ENCODE results near the gene PLA2G15. TPM values are rescaled to one million over a fixed set of nuclear protein-coding genes. Genes with fewer than 3 reads are reported as not detected.

Gene PLA2G15, protein sequence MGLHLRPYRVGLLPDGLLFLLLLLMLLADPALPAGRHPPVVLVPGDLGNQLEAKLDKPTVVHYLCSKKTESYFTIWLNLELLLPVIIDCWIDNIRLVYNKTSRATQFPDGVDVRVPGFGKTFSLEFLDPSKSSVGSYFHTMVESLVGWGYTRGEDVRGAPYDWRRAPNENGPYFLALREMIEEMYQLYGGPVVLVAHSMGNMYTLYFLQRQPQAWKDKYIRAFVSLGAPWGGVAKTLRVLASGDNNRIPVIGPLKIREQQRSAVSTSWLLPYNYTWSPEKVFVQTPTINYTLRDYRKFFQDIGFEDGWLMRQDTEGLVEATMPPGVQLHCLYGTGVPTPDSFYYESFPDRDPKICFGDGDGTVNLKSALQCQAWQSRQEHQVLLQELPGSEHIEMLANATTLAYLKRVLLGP
- 10 to 100 TPM; 13.2 to 14.2 (median 13.5) TPM for total RNA-seq
- long read RNA-seq, donor 1, transcript PLA2G15-201 (6 exons, 2,727 nt), result major isoform, 27 of 43 reads
- long read RNA-seq, donor 1, partial matches to known transcripts, result 0 of 43 reads
- long read RNA-seq, donor 1, other reads (novel, unspliced or antisense), result 12 of 43 reads
- long read RNA-seq, donor 2, partial matches to known transcripts, result 0 of 8 reads
- long read RNA-seq, donor 2, other reads (novel, unspliced or antisense), result 2 of 8 reads

DNA sequence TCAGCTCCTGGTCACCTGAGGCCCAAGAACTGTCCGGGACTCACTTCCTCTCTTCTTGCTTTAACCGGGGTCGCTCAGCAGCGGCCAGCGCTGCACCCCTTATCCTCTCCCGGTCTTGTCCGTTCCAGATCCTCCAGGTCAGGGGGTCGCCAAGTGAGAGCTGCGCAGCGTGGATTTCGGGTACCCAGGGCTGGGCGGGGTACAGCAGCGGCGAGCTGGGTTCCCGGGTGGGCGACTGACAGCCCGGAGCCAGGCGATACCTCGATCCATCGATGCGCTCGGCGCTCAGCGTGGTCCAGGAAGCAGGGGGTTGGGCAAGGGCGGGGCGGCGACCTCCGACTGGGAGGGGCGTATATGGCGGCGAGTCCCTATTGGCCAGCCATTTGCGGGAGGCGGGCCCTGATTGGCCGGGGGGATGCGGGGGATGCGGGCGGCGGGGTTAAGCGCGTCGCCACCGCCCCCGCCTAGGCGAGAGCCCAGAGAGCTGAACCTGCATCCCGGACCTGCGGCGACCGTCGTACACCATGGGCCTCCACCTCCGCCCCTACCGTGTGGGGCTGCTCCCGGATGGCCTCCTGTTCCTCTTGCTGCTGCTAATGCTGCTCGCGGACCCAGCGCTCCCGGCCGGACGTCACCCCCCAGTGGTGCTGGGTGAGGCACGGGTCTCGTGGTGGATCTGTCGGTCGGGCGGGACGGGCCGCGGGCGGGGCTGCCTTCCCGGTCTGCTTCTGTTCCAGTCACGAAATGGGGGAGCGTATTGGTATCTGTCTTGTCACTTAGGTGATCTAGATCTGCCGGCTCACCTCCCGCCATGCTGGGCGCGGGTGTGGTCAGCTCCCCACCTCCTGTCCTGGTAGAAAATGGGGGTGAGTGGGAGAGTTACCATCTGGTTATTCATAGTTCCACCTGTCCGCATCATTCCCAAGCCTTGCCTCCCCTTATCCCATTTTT is at the start of gene PLA2G15:
Gene PLA2G15, plus strand, starts transcription at position 471 of the 951 bp plus-strand sequence. Its CDS starts 54 bp downstream, at position 525.
- intact Hi-C loops (cut with DNase I, micrococcal nuclease), result loop anchor here in 1 of 2 donors (5.0 kb wide), 1 partner anchor 82 kb away; no protein-coding TSS in a partner anchor
- TF ChIP-seq, protein P1, sequence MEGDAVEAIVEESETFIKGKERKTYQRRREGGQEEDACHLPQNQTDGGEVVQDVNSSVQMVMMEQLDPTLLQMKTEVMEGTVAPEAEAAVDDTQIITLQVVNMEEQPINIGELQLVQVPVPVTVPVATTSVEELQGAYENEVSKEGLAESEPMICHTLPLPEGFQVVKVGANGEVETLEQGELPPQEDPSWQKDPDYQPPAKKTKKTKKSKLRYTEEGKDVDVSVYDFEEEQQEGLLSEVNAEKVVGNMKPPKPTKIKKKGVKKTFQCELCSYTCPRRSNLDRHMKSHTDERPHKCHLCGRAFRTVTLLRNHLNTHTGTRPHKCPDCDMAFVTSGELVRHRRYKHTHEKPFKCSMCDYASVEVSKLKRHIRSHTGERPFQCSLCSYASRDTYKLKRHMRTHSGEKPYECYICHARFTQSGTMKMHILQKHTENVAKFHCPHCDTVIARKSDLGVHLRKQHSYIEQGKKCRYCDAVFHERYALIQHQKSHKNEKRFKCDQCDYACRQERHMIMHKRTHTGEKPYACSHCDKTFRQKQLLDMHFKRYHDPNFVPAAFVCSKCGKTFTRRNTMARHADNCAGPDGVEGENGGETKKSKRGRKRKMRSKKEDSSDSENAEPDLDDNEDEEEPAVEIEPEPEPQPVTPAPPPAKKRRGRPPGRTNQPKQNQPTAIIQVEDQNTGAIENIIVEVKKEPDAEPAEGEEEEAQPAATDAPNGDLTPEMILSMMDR (IDR thresholded peaks at IDR 0.05), result no peak
- H3K9me3 ChIP-seq, result no peaks in the 10 kb centered on the region
- peaks cover 19% of the 10 kb centered on the region for H3K4me1 ChIP-seq (ENCODE audit: low read depth)
- ATAC-seq (peak; percentile 98), DNase-seq (peak; percentile 97 to 99 (median 99))
- no peaks in the 10 kb centered on the region for H3K36me3 ChIP-seq (ENCODE audit: low read depth)
- peak within 1 kb of the TSS; percentile 64 for H3K4me3 ChIP-seq

DNA sequence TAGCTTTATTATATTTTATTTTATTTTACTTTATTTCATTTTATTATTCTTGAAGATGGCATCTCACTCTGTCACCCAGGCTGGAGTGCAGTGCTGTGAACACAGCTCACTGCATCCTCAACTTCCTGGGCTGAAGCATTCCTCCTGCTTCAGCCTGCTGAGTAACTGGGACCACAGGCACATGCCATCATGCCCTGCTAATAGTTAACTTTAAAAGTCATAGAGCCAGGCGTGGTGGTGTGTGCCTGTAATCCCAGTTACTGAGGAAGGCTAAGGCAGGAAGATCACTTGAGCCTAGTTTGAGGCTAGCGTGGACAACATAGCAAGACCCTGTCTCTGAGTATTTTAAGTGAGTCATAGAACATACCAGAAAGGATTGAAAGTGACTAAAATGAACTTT is 47.9 kb upstream of the PLA2G15 start:
- no peak for DNase-seq
- ATAC-seq, result no peak
- no peak overlapping the region for H3K4me3 ChIP-seq
- TF ChIP-seq, protein P1 (IDR thresholded peaks at IDR 0.05), result no peak
- no peaks in the 10 kb centered on the region for H3K4me1 ChIP-seq (ENCODE audit: low read depth)
- no peaks in the 10 kb centered on the region for H3K9me3 ChIP-seq
- intact Hi-C loops (cut with DNase I, micrococcal nuclease), result no loop called here
- no peaks in the 10 kb centered on the region for H3K36me3 ChIP-seq (ENCODE audit: low read depth)

- DNase-seq (no peak), ATAC-seq (peak; percentile 65)
- H3K36me3 ChIP-seq (ENCODE audit: low read depth), result no peaks in the 10 kb centered on the region
- intact Hi-C loops (cut with DNase I, micrococcal nuclease), result no loop called here
- TF ChIP-seq, protein P1 (IDR thresholded peaks at IDR 0.05), result no peak
- H3K9me3 ChIP-seq, result no peaks in the 10 kb centered on the region
- no peaks in the 10 kb centered on the region for H3K4me1 ChIP-seq (ENCODE audit: low read depth)
- no peak overlapping the region for H3K4me3 ChIP-seq
Measured at GRCh38 chr16:68200088-68200783, 44.9 kb upstream of the PLA2G15 start.

DNA sequence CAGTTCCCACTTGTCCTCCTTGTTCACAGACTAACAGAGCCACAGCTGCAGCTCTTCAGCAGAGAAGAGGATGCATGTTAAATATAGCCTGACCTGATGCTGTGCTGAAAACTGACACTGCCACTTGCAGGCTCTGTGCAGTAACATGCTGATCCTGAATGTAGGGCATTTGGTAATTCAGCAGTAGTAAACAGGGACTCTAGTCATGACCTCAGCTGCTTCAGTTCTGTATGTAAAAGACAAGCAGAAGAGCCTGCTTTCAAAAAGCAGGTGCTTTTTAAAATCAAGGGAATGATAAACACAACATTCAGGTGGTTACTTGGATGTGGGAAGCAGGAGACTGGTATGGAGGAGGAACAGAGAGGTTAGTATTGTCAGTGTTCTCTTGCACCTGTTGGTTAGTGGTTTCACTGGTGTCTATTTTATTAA is 43.1 kb upstream of the PLA2G15 start:
- TF ChIP-seq, protein P1 (IDR thresholded peaks at IDR 0.05), result no peak
- ATAC-seq (no peak), DNase-seq (no peak)
- intact Hi-C loops (cut with DNase I, micrococcal nuclease), result no loop called here
- no peak overlapping the region for H3K4me3 ChIP-seq
- no peaks in the 10 kb centered on the region for H3K36me3 ChIP-seq (ENCODE audit: low read depth)
- no peaks in the 10 kb centered on the region for H3K4me1 ChIP-seq (ENCODE audit: low read depth)
- H3K9me3 ChIP-seq, result no peaks in the 10 kb centered on the region

- TF ChIP-seq, protein P1 (IDR thresholded peaks at IDR 0.05), result no peak
- H3K9me3 ChIP-seq, result no peaks in the 10 kb centered on the region
- no peak overlapping the region for H3K4me3 ChIP-seq
- DNase-seq, result no peak
- H3K36me3 ChIP-seq (ENCODE audit: low read depth), result no peaks in the 10 kb centered on the region
- intact Hi-C loops (cut with DNase I, micrococcal nuclease), result no loop called here
- no peaks in the 10 kb centered on the region for H3K4me1 ChIP-seq (ENCODE audit: low read depth)
- no peak for ATAC-seq
Measured at GRCh38 chr16:68206245-68206644, 38.9 kb upstream of the PLA2G15 start.
